ENCODE measurements around the gene RIPOR2. TPM values are rescaled to one million over a fixed set of nuclear protein-coding genes. Genes with fewer than 3 reads are reported as not detected.

RIPOR2 gene
- total and polyA plus RNA-seq, 11 donors = 0.76 to 14.2 (median 4.2) TPM

GRCh38 chr6:24972311-24972958 lies 36.7 kb upstream of the RIPOR2 start:
- 69 to 77% (median 73%) methylated on average over 3 of the region's 3 CpGs for WGBS, 4 donors
- H3K27ac ChIP-seq = no peak overlapping the region
- no peaks in the 10 kb centered on the region for H3K9me3 ChIP-seq
- ATAC-seq (no peak), DNase-seq (no peak)
- H3K27me3 ChIP-seq = no peaks in the 10 kb centered on the region
- peaks cover 0 to 12% (median 0%) of the 10 kb centered on the region in 12 donors for H3K4me1 ChIP-seq
- intact Hi-C loops (cut with DNase I) = no loop called here
- no peak overlapping the region for H3K4me3 ChIP-seq
- TF ChIP-seq POLR2A (IDR thresholded peaks at IDR 0.05) = no peak
- TF ChIP-seq, protein P1, sequence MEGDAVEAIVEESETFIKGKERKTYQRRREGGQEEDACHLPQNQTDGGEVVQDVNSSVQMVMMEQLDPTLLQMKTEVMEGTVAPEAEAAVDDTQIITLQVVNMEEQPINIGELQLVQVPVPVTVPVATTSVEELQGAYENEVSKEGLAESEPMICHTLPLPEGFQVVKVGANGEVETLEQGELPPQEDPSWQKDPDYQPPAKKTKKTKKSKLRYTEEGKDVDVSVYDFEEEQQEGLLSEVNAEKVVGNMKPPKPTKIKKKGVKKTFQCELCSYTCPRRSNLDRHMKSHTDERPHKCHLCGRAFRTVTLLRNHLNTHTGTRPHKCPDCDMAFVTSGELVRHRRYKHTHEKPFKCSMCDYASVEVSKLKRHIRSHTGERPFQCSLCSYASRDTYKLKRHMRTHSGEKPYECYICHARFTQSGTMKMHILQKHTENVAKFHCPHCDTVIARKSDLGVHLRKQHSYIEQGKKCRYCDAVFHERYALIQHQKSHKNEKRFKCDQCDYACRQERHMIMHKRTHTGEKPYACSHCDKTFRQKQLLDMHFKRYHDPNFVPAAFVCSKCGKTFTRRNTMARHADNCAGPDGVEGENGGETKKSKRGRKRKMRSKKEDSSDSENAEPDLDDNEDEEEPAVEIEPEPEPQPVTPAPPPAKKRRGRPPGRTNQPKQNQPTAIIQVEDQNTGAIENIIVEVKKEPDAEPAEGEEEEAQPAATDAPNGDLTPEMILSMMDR (IDR thresholded peaks at IDR 0.05) = no peak
- no peaks in the 10 kb centered on the region for H3K36me3 ChIP-seq

DNA sequence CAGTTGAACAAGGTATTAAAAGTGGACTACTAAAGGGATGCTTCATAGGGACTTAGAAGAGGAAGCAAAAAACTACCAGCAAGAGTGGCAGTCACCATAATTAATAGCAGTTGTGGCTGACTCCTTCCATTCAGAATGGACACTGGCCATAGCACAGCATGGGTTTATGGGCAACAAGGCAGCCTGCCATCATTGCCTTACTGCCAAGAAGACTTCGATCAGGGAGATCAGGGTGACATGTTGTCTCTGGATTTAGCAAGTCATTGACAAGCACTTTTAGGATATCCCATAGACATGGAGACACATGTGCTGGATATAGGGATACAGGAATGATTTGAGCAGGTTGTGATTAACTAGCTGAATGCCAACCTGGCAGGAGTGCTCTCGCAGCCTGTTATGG lies 35.3 kb upstream of the RIPOR2 start:
- no peaks in the 10 kb centered on the region for H3K27me3 ChIP-seq
- H3K36me3 ChIP-seq = no peaks in the 10 kb centered on the region
- WGBS, 4 donors = 78 to 94% (median 93%) methylated on average over 2 of the region's 2 CpGs
- intact Hi-C loops (cut with DNase I) = no loop called here
- no peak overlapping the region for H3K4me3 ChIP-seq
- peaks cover 0 to 12% (median 0%) of the 10 kb centered on the region in 12 donors for H3K4me1 ChIP-seq
- TF ChIP-seq, protein P1 (IDR thresholded peaks at IDR 0.05) = no peak
- no peak for TF ChIP-seq POLR2A (IDR thresholded peaks at IDR 0.05)
- ATAC-seq (no peak), DNase-seq (no peak)
- H3K27ac ChIP-seq = no peak overlapping the region
- H3K9me3 ChIP-seq = no peaks in the 10 kb centered on the region

DNA sequence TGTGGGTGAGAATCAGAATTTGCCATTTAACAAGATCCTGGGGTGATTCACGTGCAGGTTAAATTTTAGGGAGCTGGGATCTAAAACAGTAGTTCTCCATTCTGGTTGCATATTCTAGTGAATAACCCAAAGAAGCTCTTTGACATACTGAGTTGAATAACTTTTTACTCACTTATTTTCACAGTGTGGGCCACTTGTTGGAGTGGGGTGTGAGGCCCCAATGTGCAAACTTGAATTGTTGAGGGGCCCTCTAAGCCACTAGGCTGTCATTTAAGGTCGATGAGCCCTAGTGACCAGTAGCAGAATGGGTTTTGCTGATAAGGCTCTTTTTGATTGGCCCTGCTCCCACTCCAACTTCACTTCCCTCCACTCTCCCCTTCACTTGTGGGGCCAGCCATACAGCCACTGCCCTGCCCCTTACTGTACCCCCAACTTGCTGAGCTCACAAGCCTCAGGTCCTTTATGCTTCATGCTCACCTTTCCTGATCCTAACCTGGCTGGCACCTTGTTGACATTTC lies 33.6 kb upstream of the RIPOR2 start:
- H3K27ac ChIP-seq = no peak overlapping the region
- no peak overlapping the region for H3K4me3 ChIP-seq
- 63 to 67% (median 66%) methylated on average over 2 of the region's 2 CpGs for WGBS, 4 donors
- intact Hi-C loops (cut with DNase I) = no loop called here
- no peak for TF ChIP-seq POLR2A (IDR thresholded peaks at IDR 0.05)
- TF ChIP-seq, protein P1 (IDR thresholded peaks at IDR 0.05) = no peak
- peaks cover 0 to 6% (median 0%) of the 10 kb centered on the region in 12 donors for H3K4me1 ChIP-seq
- H3K9me3 ChIP-seq = no peaks in the 10 kb centered on the region
- H3K36me3 ChIP-seq = no peaks in the 10 kb centered on the region
- no peaks in the 10 kb centered on the region for H3K27me3 ChIP-seq
- no peak for DNase-seq
- no peak for ATAC-seq

DNA sequence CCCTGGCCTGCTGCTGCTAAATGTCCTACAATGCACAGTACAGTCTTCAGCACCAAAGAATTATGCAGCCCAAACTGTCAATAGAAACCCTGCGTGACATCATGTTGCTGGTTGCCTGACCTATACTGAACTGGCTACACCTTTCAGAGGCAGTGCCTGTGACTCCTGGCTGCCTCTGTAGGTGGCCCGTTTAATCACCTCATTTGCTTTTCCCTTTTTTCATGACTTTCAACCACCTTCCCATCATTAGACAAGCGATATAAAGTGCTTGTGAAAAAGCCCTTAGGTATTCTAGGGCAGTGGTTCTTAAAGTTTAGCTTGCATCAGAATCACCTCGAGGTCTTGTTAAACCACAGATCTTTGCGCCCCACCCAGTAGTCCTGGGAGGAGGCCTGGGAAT lies 33.0 kb upstream of the RIPOR2 start:
- intact Hi-C loops (cut with DNase I) = no loop called here
- ATAC-seq (no peak), DNase-seq (no peak)
- Histone ChIP-seq H3K27me3 (no peaks in the 10 kb centered on the region), H3K4me1 (peaks cover 0 to under 1% (median 0%) of the 10 kb centered on the region in 12 donors), H3K4me3 (no peak overlapping the region), H3K9me3 (no peaks in the 10 kb centered on the region), H3K27ac (no peak overlapping the region), H3K36me3 (no peaks in the 10 kb centered on the region)
- WGBS, 4 donors = 90 to 92% (median 91%) methylated on average over 5 of the region's 5 CpGs
- no peak for TF ChIP-seq POLR2A (IDR thresholded peaks at IDR 0.05)
- TF ChIP-seq, protein P1 (IDR thresholded peaks at IDR 0.05) = no peak
